Right lobe of liver (tissue), 6 donors: ENCODE measurements around the gene SMOC1. TPM values are rescaled to one million over a fixed set of nuclear protein-coding genes. Genes with fewer than 3 reads are reported as not detected.
A peak's percentile ranks its signal among the peaks of the same experiment; 100 is the strongest.

Experiments
- ATAC-seq, 4 donors: fragments of 200-7000 bp; cut with Tn5 transposase; one replicate each; pipeline ENCODE4 v1.9.1; 2020; ENCODE audit warnings: mild to moderate bottlenecking in 4 of 4, moderate library complexity in 4 of 4
- DNase-seq, 3 donors: peaks; one replicate each; pipeline ENCODE4 v3.0.0-alpha.2; 2020
- H3K27ac ChIP-seq, 3 donors: fragments of 200-600 bp; one replicate each; pipeline ENCODE4 v1.8.0; 2022
- H3K27me3 ChIP-seq, 2 donors: fragments of 200-600 bp; one replicate each; pipeline ENCODE4 v1.8.0; 2022
- H3K36me3 ChIP-seq, 4 donors: fragments of 200-600 bp; sonication (generic) in 1 of 4; one replicate each; pipeline versions ENCODE4 v1.5.1 to v1.8.0; 2017 to 2022; ENCODE audit warnings: control low read depth in 1 of 4
- H3K4me1 ChIP-seq, 4 donors: fragments of 200-600 bp; sonication (generic) in 1 of 4; one replicate each; pipeline versions ENCODE4 v1.5.1 to v1.8.0; 2017 to 2022; ENCODE audit warnings: control low read depth in 1 of 4
- H3K4me3 ChIP-seq, 3 donors: fragments of 200-600 bp; one replicate each; pipeline ENCODE4 v1.8.0; 2022
- H3K9me3 ChIP-seq, 4 donors: fragments of 200-600 bp; sonication (generic) in 1 of 4; one replicate each; pipeline versions ENCODE4 v1.5.1 to v1.8.0; 2017 to 2022; ENCODE audit warnings: control low read depth in 1 of 4
- CTCF ChIP-seq, 4 donors: fragments of 200-600 bp in 3 of 4; fragments of 450-650 bp in 1 of 4; IDR thresholded peaks; one replicate each; pipeline versions ENCODE4 v1.5.1 to v1.8.0; 2016 to 2022; ENCODE audit warnings: antibody characterized with exemption in 4 of 4, mild to moderate bottlenecking in 2 of 4
- POLR2A ChIP-seq: fragments of 450-650 bp; IDR thresholded peaks from one replicate; pipeline ENCODE4 v1.6.1; 2017; ENCODE audit warnings: antibody characterized with exemption, mild to moderate bottlenecking
- WGBS: methylation state at CpG from one replicate; pipeline ENCODE4 v1.1.6; 2018; ENCODE audit warnings: low coverage, low lambda C conversion rate; ENCODE audit not compliant: insufficient coverage; ENCODE audit errors: missing lambda C conversion rate; 5-methylcytosine and 5-hydroxymethylcytosine counted together
- intact Hi-C, 2 donors: fragments of 100-400 bp; cut with DNase I; formaldehyde crosslinking; loops; one replicate each; pipeline versions ENCODE4 v1.11.2 to v1.14.1; 2022
- long read RNA-seq: library from polyadenylated mRNA; unstranded; transcript quantifications from one replicate; pipeline ENCODE4 v2.0.0, GENCODE V29; 2019
- total RNA-seq, 6 experiments: library from RNA; depleted of rRNA in 2 of 6; stranded (reverse); fragments of >200 nt in 2 of 6; fragmentation: NEBNext Ultra II Directional in 3 of 6; extraction: Animal tissue kit (Norgen Biotek cat#: 25700) in 3 of 6; gene quantifications; one replicate each; pipeline versions ENCODE4 v1.1.0 to v1.2.4, GENCODE V29; 2016 to 2023
- donor health status: DM: no; HTN: yes; CAD: no.
- donor health status: DM: no; HTN: no; CAD: no.
- donor health status: DM: no; HTN: no; CAD: no.
- donor health status: DM: no; HTN: yes; CAD: no.
- donor health status: DM: no; HTN: yes; CAD: no.

SMOC1 gene
- total RNA-seq: 10 to 100 TPM; 22.3 to 88.5 (median 45.4) TPM
- long read RNA-seq, partial matches to known transcripts: 0 of 4 reads
- long read RNA-seq, other reads (novel, unspliced or antisense): 4 of 4 reads

GRCh38 chr14:69879175-69880043 lies at the start of gene SMOC1:
Gene SMOC1, plus strand, starts transcription at chr14:69879416. Its CDS starts 263 bp downstream, at chr14:69879679.
- Histone ChIP-seq H3K4me1 (peaks cover 0 to 39% (median 16%) of the 10 kb centered on the region in 4 donors), H3K36me3 (no peaks in the 10 kb centered on the region), H3K27ac (peak within 1 kb of the TSS; percentile 57 to 91 (median 78)), H3K27me3 (no peaks in the 10 kb centered on the region), H3K4me3 (peak within 1 kb of the TSS; percentile 43 to 88 (median 83)), H3K9me3 (no peaks in the 10 kb centered on the region)
- WGBS: 0% methylated on average over 10 of the region's 67 CpGs
- ATAC-seq (peak; percentile 84 to 92 (median 88)), DNase-seq (peak; percentile 92 to 95 (median 94))
- TF ChIP-seq CTCF (IDR thresholded peaks at IDR 0.05): no peak
- peak; percentile 99 for TF ChIP-seq POLR2A
- intact Hi-C loops: loop anchor here in 1 of 2 donors (10.0 kb wide), 2 partner anchors 55 to 135 kb away; no protein-coding TSS in a partner anchor

- H3K27ac ChIP-seq: no peak overlapping the region
- 67% methylated on average over 3 of the region's 3 CpGs for WGBS
- TF ChIP-seq POLR2A (no peak), CTCF (IDR thresholded peaks at IDR 0.05) (no peak)
- no peaks in the 10 kb centered on the region for H3K36me3 ChIP-seq
- H3K4me3 ChIP-seq: no peak overlapping the region
- no peaks in the 10 kb centered on the region for H3K9me3 ChIP-seq
- DNase-seq (no peak), ATAC-seq (no peak)
- intact Hi-C loops: no loop called here
- no peaks in the 10 kb centered on the region for H3K27me3 ChIP-seq
- no peaks in the 10 kb centered on the region for H3K4me1 ChIP-seq
Measured at GRCh38 chr14:69838881-69839416, 40.3 kb upstream of the SMOC1 start.

- H3K4me1 ChIP-seq: no peaks in the 10 kb centered on the region
- no peak for DNase-seq
Measured at GRCh38 chr14:69839661-69840060, 39.6 kb upstream of the SMOC1 start.

GRCh38 chr14:69841656-69842055 lies 37.6 kb upstream of the SMOC1 start:
- Histone ChIP-seq H3K4me1 (peaks cover 0 to 5% (median 2%) of the 10 kb centered on the region in 4 donors), H3K4me3 (no peak overlapping the region), H3K36me3 (no peaks in the 10 kb centered on the region), H3K9me3 (no peaks in the 10 kb centered on the region), H3K27me3 (no peaks in the 10 kb centered on the region), H3K27ac (no peak overlapping the region)
- DNase-seq (no peak), ATAC-seq (no peak)
- intact Hi-C loops: no loop called here
- 57% methylated on average over 5 of the region's 5 CpGs for WGBS
- TF ChIP-seq POLR2A: no peak
- TF ChIP-seq CTCF (IDR thresholded peaks at IDR 0.05): no peak

More at GRCh38 chr14:69839661-69840060, 39.6 kb upstream of the SMOC1 start:
- intact Hi-C loops: no loop called here
- no peak for ATAC-seq
- 86% methylated on average over 1 of the region's 3 CpGs for WGBS
- TF ChIP-seq CTCF (IDR thresholded peaks at IDR 0.05) (no peak), POLR2A (no peak)
- H3K27ac ChIP-seq: no peak overlapping the region
- no peaks in the 10 kb centered on the region for H3K27me3 ChIP-seq
- H3K9me3 ChIP-seq: no peaks in the 10 kb centered on the region
- H3K4me3 ChIP-seq: no peak overlapping the region
- H3K36me3 ChIP-seq: no peaks in the 10 kb centered on the region
